ENCODE measurements around the gene ARHGAP33. TPM values are rescaled to one million over a fixed set of nuclear protein-coding genes. Genes with fewer than 3 reads are reported as not detected.
A peak's percentile ranks its signal among the peaks of the same experiment; 100 is the strongest.

Gene ARHGAP33
- total and polyA plus RNA-seq, 8 donors = 11.4 to 35.6 (median 27.5) TPM

- DNase-seq (peak in 1 of 4 donors; percentile 76), ATAC-seq (no peak)
- no peaks in the 10 kb centered on the region for H3K9me3 ChIP-seq
- H3K4me1 ChIP-seq = peaks cover 3 to 41% of the 10 kb centered on the region in 2 donors
- no peak overlapping the region for H3K27ac ChIP-seq
- H3K27me3 ChIP-seq = no peaks in the 10 kb centered on the region
- intact Hi-C loops (cut with DNase I) = no loop called here
- peaks cover 0 to 62% of the 10 kb centered on the region in 2 donors for H3K36me3 ChIP-seq
- no peak for TF ChIP-seq CTCF (IDR thresholded peaks at IDR 0.05)
- H3K4me3 ChIP-seq = no peak overlapping the region
These were observed 37.1 kb upstream of the ARHGAP33 start for GRCh38 chr19:35738021-35738886.

- intact Hi-C loops (cut with DNase I) = no loop called here
- no peak for ATAC-seq
- H3K27ac ChIP-seq = peak overlapping the region in 1 of 2 donors; percentile 94
- no peak for TF ChIP-seq CTCF (IDR thresholded peaks at IDR 0.05)
- peaks cover 0 to 56% of the 10 kb centered on the region in 2 donors for H3K36me3 ChIP-seq
- no peaks in the 10 kb centered on the region for H3K9me3 ChIP-seq
- DNase-seq = no peak
- H3K4me1 ChIP-seq = peaks cover 3 to 47% of the 10 kb centered on the region in 2 donors
- H3K27me3 ChIP-seq = no peaks in the 10 kb centered on the region
- H3K4me3 ChIP-seq = no peak overlapping the region
These were observed 36.5 kb upstream of the ARHGAP33 start for GRCh38 chr19:35738887-35739229.

GRCh38 chr19:35739275-35740107 lies 35.9 kb upstream of the ARHGAP33 start:
- Histone ChIP-seq H3K36me3 (peaks cover 0 to 49% of the 10 kb centered on the region in 2 donors), H3K4me3 (peak overlapping the region; percentile 63 to 67), H3K9me3 (no peaks in the 10 kb centered on the region), H3K4me1 (peaks cover 6 to 54% of the 10 kb centered on the region in 2 donors), H3K27ac (peak overlapping the region; percentile 76 to 94), H3K27me3 (no peaks in the 10 kb centered on the region)
- TF ChIP-seq CTCF (IDR thresholded peaks at IDR 0.05) = no peak
- ATAC-seq (no peak), DNase-seq (peak in 1 of 4 donors; percentile 80)
- intact Hi-C loops (cut with DNase I) = no loop called here

GRCh38 chr19:35740108-35740422 lies 35.3 kb upstream of the ARHGAP33 start:
- ATAC-seq (no peak), DNase-seq (no peak)
- no peak for TF ChIP-seq CTCF (IDR thresholded peaks at IDR 0.05)
- Histone ChIP-seq H3K36me3 (peaks cover 0 to 44% of the 10 kb centered on the region in 2 donors), H3K27ac (peak overlapping the region; percentile 76 to 94), H3K27me3 (no peaks in the 10 kb centered on the region), H3K9me3 (no peaks in the 10 kb centered on the region), H3K4me1 (peaks cover 7 to 55% of the 10 kb centered on the region in 2 donors), H3K4me3 (peak overlapping the region; percentile 63 to 67)
- intact Hi-C loops (cut with DNase I) = no loop called here
